Spleen (tissue), 7 donors: ENCODE measurements around the gene FZD2.

ENCODE experiments used
- POLR2A ChIP-seq, 3 donors: fragments of 450-650 bp; IDR thresholded peaks; one replicate each; pipeline ENCODE4 v1.5.1; 2017; ENCODE audit warnings: antibody characterized with exemption in 3 of 3, mild to moderate bottlenecking in 1 of 3
- POLR2AphosphoS5 ChIP-seq, 3 donors: sonication (generic); formaldehyde crosslinking; IDR thresholded peaks; one replicate each; pipeline ENCODE4 v1.5.1; 2017; ENCODE audit warnings: antibody characterized with exemption in 3 of 3
- TF ChIP-seq, protein P1 (sequence below), 11 experiments: fragments of 200-600 bp in 7 of 11; fragments of 450-650 bp in 4 of 11; sonication (generic) in 4 of 11; IDR thresholded peaks in 8 of 11; conservative IDR thresholded peaks in 3 of 11; 1 replicate in 7 of 11; 2 replicates in 4 of 11; pipeline versions ENCODE4 v1.4.0 to v1.8.0; 2016 to 2021; ENCODE audit warnings: antibody characterized with exemption in 11 of 11, inconsistent platforms in 4 of 11, mild to moderate bottlenecking in 1 of 11
- donor health status: DM: no; HTN: no; CAD: no; lungs with moderate emphysema.
- donor health status: DM: no; HTN: no; CAD: no.
- donor health status: DM: no; HTN: no; CAD: no.

- TF ChIP-seq, protein P1, sequence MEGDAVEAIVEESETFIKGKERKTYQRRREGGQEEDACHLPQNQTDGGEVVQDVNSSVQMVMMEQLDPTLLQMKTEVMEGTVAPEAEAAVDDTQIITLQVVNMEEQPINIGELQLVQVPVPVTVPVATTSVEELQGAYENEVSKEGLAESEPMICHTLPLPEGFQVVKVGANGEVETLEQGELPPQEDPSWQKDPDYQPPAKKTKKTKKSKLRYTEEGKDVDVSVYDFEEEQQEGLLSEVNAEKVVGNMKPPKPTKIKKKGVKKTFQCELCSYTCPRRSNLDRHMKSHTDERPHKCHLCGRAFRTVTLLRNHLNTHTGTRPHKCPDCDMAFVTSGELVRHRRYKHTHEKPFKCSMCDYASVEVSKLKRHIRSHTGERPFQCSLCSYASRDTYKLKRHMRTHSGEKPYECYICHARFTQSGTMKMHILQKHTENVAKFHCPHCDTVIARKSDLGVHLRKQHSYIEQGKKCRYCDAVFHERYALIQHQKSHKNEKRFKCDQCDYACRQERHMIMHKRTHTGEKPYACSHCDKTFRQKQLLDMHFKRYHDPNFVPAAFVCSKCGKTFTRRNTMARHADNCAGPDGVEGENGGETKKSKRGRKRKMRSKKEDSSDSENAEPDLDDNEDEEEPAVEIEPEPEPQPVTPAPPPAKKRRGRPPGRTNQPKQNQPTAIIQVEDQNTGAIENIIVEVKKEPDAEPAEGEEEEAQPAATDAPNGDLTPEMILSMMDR (IDR thresholded peaks at IDR 0.05 in 8 of 11, conservative IDR thresholded peaks at IDR 0.05 in 3 of 11) = no peak
- TF ChIP-seq POLR2AphosphoS5 (IDR thresholded peaks at IDR 0.05) (no peak), POLR2A (IDR thresholded peaks at IDR 0.05) (no peak)
Measured at GRCh38 chr17:44558334-44558709, 1.0 kb downstream of the FZD2 start.
